Activated CD4-positive, CD25-positive, alpha-beta regulatory T cell treated with anti-CD3 and anti-CD28 coated beads, Interleukin-2, amount 50 U/mL, for 16 hours (primary cell): Measurements from ENCODE around the gene TUBG2.
"Not testable (repeated sequence)": the region's sequence is repeated elsewhere in the genome, so short reads cannot be mapped to it uniquely, and the experiment has no call there.

ENCODE experiments used
- DNase-seq: peaks from one replicate; pipeline ENCODE4 v3.0.0-alpha.2; 2020; ENCODE audit warnings: low read depth, low spot score

Gene TUBG2

DNA sequence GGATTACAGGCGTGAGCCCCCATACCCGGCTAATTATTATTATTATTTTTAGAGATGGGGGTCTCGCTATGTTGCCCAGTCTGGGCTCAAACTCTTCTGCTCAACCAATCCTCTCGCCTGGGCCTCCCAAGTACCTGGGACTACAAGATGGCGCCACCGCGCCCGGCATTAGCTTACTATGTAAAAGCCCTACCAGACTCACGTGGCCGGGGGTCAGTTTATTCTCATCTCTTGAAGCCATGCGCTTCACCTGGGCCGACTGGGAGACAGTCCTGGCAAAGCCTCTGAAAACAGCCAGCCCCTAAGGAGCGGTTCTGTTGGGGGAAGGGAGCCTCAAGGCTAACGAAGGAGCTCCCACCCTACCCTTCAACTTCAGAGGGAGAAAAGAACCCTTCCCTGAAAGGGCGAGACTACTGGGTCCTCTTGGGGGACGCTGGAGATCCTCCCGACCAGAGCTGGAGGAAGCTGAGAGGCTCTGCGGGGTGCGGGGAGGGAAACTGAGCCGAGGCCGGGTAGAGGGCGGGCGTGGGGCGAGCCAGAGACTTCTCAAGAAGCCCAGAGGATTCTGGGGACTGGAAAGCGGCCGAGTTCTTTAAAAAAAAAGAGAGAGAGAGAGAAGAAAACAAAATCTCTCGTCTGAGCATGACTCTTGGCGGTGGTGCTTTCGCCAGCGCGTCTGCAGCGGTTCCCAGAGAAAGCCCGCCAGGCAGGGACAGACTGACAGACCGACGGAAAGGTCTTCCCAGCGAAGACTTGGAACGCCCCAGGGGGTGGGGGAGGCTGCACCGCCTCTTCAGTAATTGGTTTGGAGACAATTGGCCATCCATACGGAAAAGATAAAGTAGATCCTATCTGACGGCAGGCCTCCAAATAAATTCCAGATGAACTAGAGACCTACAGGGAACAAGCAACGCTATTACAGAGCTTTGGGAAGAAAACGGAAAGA lies 5.6 kb upstream of the TUBG2 start:
- DNase-seq, result no peak

DNA sequence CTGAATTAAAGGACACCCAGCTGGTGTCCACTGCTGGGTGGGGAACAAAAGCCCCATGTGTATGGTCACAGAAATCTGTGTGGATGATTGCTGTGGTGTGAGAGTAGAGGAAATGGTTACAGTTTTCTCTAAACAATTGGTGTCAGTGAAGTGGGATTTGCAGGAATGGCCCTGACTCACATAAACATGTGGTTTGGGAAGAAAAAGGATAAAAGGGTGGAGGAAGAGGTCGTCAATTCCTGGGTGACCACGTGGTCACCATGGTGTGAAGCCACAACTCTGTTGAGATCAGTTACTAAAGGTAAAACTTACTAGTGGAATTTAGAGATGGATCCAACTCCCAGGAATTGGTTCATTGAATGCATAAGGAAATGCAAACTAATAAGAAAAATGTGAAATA lies 3.6 kb upstream of the TUBG2 start:
- no peak for DNase-seq

- DNase-seq, result no peak
Observed at GRCh38 chr17:42657824-42658588, 1.1 kb upstream of the TUBG2 start.

- not testable (repeated sequence) for DNase-seq
Observed at GRCh38 chr17:42659932-42660274, 819 bp downstream of the TUBG2 start.

- no peak for DNase-seq
Observed at GRCh38 chr17:42660692-42661345, 1.7 kb downstream of the TUBG2 start.

GRCh38 chr17:42665581-42666001 lies 6.5 kb downstream of the TUBG2 start:
- DNase-seq, result no peak

DNA sequence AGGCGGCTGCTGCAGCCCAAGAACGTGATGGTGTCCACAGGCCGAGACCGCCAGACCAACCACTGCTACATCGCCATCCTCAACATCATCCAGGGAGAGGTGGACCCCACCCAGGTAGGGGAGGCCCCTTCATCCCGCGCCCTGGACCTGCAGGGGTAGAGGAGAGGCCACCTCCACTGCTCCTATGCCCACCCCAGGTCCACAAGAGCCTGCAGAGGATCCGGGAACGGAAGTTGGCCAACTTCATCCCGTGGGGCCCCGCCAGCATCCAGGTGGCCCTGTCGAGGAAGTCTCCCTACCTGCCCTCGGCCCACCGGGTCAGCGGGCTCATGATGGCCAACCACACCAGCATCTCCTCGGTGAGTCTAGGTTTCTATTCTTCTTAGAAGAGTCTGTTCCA lies 7.0 kb downstream of the TUBG2 start:
- DNase-seq, result not testable (repeated sequence)

- DNase-seq, result no peak
Observed at GRCh38 chr17:42667088-42667951, 8.2 kb downstream of the TUBG2 start.

DNA sequence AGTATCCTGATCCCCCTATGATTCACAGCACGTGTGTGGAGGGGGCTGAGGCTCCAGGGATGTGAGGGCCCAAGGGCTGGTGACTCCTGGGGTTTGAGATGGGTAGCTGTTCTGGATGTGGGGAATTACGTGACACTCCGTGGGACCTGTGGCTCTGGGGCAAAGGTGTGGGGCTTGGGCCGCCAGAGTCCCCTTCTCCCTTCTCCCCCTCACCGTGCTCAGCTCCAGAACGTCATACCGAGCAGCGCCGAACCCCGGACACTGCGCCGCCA lies 10.6 kb downstream of the TUBG2 start:
- DNase-seq, result no peak

- no peak for DNase-seq
Observed at GRCh38 chr17:42669977-42670788, 11.1 kb downstream of the TUBG2 start.

GRCh38 chr17:42670789-42671657 lies 11.9 kb downstream of the TUBG2 start:
- DNase-seq, result no peak

DNA sequence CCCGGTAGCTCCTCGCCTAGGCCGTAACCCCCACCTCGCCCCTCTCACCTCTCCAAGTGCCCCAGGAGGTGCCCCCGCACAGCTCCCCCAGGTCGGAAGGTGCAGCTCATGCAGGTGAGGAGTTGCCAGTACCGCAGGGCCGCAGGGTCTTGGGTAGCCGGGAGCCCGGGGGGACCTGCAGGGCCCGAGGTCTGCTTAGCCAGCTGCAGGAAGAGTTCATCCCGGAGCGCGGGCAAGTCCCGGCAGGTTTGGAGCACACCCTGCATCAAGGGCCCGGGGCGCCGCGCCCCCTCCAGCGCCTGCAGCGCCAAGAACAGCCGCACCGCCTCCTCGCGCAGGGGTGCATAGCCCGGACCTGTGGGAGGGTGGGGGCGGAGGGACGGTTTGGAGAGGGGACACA lies 13.0 kb downstream of the TUBG2 start:
- no peak for DNase-seq

GRCh38 chr17:42673266-42673884 lies 14.3 kb downstream of the TUBG2 start:
- no peak for DNase-seq

- DNase-seq, result no peak
Observed at GRCh38 chr17:42673885-42674754, 15.0 kb downstream of the TUBG2 start.

DNA sequence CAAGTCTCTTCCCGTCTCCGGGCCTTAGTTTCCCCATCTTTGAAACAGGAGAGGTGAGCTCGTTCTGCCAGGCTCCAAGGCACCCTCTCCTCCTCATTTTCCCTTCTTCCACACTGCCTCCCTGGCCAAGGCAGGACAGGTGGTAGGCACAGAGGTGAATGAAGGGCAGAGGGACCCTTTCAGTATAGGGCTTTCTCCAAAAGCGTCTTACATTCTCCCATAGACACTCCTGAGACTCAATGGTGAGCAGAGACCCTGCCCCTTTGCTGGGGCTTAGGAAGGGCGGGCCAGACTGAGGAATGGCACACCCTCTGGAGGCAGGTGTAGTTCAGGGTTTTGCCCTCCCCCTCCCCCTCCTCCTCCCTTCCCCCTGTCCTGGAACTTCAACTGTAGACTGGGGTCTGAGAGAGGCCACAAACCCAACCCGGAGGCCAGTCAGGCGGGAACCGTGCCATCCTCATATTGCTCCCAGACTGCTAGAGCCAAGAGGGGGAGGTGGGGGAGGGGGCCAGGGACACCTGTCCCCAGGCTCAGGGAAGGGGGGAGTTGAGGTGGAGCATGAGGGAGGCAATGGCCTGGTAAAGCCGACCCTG lies 15.8 kb downstream of the TUBG2 start:
- DNase-seq, result no peak

GRCh38 chr17:42675348-42675964 lies 16.4 kb downstream of the TUBG2 start:
- no peak for DNase-seq

GRCh38 chr17:42675965-42676423 lies 16.9 kb downstream of the TUBG2 start:
- DNase-seq, result no peak
